DMS 273 (cell line): ENCODE data around the gene IER2.
"Not testable (repeated sequence)": the region's sequence is repeated elsewhere in the genome, so short reads cannot be mapped to it uniquely, and the experiment has no call there.

ENCODE experiments used
- DNase-seq: peaks from one replicate; lab custom pipeline; 2025; ENCODE audit not compliant: unreplicated experiment; lab: John Stamatoyannopoulos, UW

The IER2 gene

DNA sequence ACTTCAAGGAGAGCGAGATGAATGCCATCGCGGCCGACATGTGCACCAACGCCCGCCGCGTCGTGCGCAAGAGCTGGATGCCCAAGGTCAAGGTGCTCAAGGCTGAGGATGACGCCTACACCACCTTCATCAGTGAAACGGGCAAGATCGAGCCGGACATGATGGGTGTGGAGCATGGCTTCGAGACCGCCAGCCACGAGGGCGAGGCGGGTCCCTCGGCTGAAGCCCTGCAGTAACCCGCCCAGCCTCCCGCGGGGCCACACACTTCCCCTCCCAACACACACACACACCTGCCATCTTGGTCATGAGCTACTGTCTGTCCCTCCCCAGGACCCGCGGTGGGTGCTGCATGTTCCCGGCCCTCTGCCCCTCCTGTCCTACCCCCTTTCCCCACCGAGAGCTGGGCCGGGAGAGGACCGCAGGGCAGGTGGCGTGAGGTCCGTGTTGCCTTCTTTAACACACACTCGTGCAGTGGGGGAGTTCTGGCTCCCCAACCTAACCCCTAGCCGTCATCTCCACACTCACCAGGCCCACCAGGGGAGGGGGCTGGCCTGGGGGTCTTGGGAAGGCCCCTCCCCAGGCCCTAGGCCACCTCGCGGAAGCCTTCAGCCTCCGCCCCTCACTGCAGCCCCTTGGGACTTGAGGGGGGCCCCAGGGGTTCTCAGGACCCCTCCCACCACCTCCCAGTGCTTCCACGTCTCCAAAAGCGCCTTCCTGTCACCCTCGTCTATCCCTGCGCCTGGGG is 11.9 kb upstream of the IER2 start:
- DNase-seq, result no peak

DNA sequence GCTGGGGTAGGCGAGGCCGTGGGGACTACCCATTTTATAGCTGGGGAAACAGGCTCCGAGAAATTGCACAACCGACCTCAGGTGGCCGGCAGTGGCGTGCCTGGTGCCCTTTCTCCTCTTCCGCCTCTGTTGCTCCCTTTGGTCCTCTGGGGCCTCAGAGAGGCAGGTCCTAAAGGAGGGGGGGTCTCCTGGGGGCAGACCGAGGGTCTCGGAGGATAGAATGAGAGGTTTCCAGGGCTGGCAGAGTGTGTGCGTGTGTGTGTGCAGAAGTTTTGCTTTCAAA is 11.4 kb upstream of the IER2 start:
- no peak for DNase-seq

DNA sequence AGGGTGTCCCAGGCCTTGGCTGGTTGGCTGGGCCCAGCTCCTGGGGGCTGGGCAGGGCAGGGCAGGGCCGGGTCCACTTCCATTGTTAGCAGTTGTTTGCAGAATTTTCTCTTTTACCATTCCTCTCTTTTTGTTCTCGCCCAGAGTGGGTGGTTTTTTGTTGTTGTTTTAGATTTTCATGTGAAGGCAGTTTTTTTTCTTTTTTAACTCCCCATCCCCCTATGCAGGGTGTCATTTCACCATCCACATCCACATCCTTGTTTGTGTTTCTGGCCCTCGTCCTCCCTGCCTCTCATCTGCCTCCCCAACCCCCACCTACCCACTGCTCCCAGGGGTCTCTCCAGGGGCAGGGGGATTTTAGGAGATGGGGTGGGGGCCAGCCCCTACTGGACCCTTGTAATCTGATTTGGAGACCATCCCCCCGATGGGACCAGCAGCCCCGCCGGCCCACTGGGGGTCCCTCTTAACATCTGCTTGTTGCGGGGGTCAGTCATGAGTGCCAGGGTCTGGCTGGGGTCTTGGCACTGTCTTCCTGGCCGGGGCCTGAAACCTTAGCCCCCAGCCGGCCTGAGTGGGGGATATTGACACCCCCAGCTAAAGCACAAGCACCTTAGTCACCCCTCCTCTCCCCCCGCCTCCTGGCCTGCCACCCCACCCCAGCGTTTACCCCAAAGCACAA is 10.4 kb upstream of the IER2 start:
- DNase-seq, result no peak

DNA sequence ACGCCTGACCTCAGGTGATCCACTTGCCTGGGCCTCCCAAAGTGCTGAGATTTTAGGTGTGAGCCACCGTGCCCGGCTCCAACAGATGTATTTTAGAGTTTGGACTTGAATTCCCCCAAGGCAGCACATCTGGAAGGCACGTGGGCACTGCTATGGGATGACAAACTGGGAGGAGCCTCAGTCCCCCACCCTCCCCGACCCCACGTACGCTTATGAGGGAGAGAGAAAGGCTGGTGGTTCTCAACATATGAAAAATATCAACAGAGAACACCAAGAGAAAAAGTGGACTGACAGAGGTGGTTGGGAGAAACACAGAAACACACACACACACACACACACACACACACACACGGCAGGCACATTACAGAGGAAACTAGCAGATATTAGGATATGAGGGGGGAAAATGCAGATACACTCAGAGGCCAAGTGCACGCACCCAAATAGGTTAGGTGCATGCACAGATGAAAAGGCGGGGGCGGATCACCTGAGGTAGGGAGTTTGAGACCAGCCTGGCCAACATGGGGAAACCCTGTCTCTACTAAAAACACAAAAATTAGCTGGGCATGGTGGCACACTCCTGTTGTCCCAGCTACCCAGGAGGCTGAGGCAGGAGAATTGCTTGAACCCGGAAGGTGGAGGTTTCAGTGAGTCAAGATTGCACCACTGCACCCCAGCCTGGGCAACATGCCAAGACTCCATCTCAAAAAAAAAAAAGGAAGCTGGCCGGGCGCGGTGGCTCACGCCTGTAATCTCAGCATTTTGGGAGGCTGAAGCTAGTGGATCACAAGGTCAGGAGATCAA is 3.2 kb upstream of the IER2 start:
- DNase-seq, result no peak

DNA sequence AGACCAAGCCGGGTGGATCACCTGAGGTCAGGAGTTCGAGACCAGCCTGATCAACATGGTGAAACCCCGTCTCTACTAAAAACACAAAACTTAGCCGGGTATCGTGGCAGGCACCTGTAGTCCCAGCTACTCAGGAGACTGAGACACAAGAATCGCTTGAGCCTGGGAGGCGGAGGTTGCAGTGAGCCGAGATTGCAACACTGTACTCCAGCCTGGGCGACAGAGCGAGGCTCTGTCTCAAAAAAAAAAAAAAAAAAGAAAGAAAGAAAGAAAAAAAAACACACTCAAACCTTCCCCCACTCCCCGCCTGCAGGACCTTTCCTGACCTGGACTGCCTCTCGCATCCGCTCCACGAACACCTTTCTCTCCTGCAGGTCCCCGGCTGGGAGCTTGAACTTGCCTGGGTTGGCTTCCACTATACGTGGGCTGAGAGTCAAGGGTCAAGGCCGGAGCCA is 1.0 kb upstream of the IER2 start:
- not testable (repeated sequence) for DNase-seq

DNA sequence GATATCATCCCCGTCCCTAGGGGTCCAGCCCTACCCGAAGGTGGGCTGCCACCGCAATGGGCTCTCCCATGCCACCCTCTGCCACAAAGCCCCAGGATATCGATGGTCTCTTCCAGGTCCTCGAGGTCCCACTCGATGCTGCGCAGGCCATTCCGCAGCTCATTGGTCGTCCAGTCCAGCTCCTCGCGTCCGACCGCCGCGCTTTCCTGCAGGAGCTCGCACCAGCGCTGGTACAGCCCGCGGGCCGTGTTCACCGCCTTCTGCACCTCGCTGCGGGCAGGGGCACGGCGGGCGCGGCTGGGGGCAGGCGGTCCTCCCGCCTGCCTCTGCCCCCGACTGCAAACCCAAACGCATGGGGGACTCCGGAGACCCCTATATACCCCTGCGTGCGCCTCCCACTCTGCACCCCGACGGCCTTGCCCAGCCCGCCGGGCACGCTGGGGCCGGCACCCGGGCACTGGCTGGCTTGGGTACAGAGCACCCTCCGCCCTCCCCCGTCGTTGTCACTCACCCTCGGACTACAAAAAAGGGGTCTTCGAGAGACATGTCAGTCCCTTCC is 504 bp upstream of the IER2 start:
- peak; percentile 75 for DNase-seq

DNA sequence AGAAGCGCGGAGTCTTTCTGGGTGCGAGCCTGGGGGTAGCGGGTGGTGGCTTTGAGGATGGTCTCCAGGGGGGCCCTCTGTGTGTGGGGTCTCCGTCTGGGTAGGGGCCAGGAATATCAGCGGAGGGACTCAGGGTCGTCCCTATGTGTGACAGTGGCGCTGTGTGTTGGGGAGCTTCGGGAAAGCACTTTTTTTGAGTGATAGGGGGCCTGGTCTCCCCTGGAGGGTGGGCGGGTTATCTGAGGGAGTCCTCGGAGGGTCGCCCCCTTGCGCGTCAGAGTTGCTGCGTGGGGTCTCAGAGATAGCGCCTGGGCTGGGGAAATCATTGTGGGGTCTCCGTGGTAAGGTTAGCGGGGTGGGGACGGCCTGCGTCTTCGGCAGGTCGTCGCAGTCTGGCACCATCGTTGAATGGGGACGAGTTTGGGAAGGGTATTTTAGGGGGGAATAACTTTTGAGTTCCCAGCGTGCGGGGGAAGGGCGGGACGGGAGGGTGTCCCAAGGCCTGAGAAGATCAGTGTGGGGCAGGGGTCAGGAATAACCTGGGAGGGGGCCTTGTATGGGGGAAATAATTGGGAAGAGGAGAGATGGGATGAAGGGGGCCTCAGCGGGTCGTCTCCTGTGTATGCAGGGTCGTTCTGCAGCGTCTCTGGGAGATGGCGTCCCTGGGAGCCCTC is 857 bp downstream of the IER2 start:
- peak; percentile 69 for DNase-seq

DNA sequence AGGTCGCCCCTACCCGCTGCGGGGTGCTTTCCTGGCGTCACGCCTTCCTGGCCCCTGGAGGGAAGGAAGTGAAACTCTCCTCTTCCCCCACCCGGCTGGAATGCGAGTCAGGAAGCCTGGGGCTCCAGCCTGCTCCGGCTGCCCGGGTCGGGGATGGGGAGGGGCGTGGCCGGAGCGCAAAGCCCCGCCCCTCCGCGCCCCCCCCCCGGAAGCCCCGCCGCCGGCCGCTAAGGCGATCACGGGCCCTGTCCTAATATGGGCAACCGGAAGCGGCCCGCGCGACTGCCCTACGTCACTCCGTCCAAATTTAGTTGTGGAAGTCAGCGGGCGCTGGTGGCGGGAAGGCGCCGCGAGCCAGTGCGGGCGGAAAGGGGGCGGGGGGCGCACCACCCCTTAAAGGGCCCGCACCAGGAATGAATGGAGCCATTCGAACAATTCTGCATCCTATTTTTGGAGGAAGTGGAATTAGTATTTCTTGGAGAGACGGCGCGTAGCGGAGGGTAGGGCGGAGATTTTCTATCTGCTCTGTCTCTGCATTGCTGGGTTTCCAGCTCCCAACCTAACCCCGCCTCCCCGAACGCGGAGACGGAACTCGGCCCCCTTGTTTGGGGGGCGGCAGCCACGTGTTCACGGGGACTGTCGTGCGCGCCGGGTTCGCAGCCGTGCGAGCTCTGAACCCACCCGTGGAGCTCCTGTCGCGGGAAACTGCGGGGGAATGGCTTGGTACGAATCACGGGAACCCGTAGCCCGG is 1.6 kb downstream of the IER2 start:
- peak; percentile 99 for DNase-seq

DNA sequence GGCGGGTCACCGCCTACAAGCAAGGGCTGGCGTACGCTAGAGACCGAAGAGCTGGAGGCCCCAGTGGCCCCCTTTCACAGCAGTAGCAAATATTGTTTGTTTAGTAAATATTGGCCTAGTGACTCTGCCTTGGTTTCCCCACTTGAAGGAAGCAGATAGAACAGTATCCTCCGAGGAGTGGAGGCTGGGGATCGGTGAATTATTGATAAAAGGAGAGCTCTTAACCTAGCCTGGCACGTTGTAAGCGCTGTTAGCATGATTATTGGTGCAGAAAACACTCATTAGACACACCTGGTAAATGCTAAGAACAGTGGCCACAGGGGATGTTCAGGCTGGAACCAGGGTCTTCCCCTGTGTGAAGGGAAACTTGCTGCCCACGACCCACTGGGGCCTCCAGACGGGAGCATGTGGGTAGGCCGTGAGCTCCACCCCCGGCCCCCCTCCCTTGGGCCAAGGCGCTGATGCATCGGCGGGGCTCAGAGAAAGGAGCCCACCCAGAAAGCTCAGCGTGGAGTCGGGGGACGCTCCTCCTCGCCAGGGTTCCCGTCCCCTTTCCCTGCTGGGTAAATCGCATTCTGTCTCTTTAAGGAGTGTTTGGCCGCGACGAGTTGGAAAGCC is 2.3 kb downstream of the IER2 start:
- DNase-seq, result no peak

DNA sequence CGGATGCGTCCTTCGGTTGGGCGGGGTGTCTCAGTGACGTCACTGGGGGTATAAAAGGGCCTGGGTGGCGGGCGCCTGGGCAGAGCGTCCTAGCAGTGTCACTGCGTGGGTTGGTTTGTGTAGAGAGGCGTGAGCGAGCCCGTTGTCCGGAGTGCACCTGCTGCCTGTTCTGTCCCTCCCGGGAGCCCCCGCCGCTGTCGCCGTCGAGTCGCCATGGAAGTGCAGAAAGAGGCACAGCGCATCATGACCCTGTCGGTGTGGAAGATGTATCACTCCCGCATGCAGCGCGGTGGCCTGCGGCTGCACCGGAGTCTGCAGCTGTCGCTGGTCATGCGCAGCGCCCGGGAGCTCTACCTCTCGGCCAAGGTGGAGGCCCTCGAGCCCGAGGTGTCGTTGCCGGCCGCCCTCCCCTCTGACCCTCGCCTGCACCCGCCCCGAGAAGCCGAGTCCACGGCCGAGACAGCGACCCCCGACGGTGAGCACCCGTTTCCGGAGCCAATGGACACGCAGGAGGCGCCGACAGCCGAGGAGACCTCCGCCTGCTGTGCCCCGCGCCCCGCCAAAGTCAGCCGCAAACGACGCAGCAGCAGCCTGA is 2.9 kb downstream of the IER2 start:
- DNase-seq, result peak; percentile 91

DNA sequence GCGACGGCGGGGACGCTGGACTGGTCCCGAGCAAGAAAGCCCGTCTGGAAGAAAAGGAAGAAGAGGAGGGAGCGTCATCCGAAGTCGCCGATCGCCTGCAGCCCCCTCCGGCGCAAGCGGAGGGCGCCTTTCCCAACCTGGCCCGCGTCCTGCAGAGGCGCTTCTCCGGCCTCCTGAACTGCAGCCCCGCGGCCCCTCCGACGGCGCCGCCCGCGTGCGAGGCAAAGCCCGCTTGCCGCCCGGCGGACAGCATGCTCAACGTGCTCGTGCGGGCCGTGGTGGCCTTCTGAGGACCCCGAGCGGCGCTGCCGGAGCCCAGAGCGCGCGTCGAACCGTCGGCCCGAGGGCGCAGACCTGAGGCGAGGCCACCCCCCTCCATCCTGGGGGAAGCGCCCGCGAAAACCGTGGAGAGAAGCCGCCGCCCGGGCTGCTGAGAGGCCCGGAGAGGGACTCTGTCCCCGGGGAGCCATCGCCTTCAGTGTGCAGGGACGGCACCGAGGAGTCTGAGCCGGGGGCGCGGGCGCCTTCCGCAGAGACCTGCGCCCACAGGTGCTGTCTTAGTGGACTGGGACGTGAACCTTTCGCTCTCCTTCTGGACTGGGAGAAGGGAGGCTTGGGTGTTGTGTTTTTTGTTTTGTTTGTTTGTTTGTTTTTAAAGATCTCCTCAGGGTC is 3.5 kb downstream of the IER2 start:
- DNase-seq, result peak; percentile 51

DNA sequence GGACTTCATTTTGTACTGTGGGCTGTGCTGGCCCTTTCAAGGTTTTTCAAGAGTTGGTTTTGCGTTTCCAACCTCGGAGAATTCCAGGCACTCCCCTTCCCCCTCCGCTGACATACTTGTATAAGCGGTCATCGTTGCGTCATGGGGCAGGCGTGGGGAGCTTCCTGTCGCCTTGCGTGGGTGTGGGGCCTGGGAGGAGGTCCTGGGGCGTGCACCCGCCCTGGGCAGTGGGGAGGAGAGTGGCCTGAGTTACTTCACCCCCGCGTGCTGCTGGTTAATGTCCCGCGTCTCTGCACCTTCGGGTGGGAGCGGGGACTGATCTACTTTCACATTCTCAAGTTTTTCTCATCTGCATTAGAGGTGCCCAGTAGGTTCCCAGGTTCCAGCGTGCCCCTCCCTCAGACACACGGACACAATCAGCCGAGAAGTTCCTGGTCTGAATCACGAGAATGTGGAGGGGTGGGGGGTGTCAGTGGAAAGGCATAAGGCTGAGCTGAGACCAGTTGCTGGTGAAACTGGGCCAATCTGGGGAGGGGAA is 4.1 kb downstream of the IER2 start:
- DNase-seq, result peak; percentile 53

DNA sequence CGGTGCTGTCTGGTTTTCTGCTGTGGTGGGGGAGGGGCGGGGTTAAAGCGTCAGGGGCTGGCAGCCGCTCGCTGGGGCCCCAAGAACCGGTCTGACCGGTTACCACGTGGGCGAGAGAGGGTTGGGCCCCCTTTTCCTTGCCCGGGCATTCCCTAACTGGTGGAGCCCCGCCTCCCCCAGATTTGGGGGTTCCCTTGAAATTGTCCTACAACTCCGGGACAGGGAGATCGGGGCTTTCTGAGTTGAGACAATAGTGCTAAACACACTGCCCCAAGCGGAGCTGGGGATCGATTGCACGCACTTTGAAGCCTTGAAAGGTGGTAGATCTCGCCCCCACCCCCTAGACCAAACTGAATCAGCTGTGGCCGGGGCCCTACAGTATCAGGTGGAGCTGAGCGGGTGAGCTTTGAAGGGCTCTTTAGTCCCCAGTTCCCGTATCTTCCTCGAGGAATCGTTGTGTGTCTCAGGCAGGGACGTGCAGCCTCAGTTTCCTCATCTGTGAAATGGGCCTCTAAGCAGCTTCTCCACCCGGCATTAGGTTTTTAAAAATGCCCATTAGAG is 4.8 kb downstream of the IER2 start:
- peak; percentile 55 for DNase-seq

DNA sequence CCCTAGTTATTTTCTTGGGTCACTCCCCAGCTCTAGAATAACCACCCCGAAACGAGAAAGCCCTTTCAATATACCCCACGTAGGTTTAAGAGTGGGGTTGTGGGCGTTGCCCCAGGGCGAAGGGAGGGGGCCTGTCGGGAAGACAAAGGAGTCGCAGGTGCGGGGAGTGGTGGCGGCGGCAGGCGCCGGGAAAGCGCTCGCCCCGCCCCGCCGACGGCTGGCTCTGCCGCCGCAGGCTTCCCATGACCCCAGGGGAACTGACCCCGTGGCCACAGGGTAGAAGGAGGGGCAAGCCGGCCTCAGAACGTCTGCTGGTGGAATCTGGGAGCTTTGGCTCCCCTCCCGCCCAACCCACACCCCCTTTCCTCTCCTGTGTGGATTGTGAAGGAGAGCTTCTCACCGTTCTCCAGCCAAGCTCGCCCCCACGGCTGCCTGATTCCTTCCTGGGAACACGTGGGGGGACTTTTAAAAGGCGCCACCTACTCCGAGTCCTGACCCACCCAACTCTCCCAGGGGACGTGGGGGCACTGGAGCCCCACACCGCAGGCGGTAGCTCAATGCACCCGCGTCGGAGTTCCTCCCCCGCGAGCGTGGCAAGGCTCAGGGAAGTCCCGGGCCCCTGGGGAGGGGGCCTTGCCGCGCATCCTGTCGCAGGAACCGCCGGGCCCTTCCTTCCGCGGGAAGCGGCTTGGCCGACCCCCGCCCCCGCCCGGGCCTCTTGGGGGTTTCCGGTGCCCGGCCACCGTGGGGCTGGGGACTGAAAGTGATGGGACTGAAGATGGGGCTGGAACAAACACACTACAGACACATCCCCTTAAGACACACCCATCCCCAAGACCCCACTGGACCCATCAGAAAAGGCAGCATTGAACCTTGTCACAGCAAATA is 5.5 kb downstream of the IER2 start:
- peak; percentile 55 for DNase-seq

DNA sequence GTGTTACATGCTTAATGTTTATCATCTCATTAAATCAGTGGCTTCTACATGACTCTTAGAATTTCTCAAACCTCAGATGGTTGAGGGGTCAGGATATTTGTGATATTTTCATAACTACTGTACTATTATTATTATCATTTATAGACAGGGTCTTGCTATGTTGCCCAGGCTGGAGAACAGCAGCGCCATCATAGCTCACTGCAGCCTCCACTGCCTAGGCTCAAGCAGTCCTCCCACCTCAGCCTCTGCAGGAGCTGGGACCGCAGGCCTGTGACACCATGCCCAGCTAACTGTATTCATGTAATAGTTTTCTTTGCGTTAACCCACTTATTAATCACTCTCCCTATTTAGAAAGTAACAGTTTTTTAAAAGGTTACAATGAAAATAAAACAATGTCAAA is 9.5 kb downstream of the IER2 start:
- DNase-seq, result no peak

DNA sequence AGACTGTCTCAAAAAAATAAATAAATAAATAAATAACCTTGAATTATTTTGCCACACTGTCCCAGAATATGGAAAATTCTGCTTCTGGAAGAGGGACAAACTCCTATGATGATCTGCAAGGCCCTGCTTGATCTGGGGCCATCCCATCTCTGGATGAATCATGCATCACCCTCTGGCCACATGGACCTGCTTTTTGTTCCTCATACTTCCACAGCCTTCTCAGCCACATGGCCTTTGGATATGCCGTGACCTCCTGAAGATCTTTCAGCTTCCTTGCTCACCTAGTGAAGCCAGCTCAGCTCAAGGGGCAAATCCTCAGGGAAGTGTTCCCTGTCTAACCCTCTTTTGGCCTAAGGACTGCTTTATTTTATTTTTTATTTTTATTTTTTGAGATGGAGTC is 10.3 kb downstream of the IER2 start:
- DNase-seq, result no peak
